ENCODE results near the gene NLGN1.
"Not testable (repeated sequence)": the region's sequence is repeated elsewhere in the genome, so short reads cannot be mapped to it uniquely, and the experiment has no call there.

The NLGN1 gene

GRCh38 chr3:173553635-173554280 lies 156.2 kb downstream of the NLGN1 start:
- no peak for DNase-seq (ENCODE audit: low read depth in 2 of 2)

- no peak for DNase-seq (ENCODE audit: low read depth in 2 of 2)
Measured at GRCh38 chr3:173556546-173556945, 159.0 kb downstream of the NLGN1 start.

- DNase-seq (ENCODE audit: low read depth in 2 of 2): no peak
Measured at GRCh38 chr3:173567997-173568396, 170.5 kb downstream of the NLGN1 start.

- DNase-seq (ENCODE audit: low read depth in 2 of 2): no peak
Measured at GRCh38 chr3:173568623-173569022, 171.1 kb downstream of the NLGN1 start.

GRCh38 chr3:173583496-173583895 lies 186.0 kb downstream of the NLGN1 start:
- DNase-seq (ENCODE audit: low read depth in 2 of 2): no peak

DNA sequence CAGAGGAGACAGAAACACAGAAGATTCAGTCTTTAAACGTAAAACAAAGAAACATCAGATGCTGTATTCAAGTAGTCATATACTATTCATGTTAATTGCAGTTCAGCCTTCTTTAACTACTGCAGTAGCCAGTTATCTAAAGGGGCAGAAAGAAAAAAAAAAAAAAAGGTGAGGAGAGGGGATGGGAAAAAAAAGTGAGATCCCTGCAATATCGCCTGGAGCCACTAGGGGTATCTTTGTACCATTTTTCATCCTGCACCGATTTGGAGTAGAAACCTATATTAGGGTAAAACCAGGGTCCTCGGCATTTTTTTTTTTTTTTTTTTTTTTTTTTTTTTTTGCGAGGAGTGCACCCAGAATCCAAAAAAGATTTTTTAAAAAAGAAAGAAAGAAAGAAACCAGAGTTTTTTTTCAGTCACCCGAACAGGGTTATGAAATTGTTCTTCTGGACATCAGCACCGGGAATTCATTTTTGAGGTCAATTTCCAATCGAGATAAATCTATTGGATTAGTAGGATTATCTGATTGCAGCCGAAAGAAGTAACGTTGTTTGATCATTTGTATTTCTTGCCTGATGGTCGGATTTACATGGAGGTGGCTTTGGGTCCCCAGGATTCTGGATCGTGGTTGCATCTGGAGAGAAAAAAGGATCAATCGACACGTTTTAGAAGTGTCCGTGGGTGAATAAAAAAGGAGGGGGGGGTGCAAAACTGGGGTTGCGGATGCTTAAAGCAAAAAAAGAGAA lies 186.7 kb downstream of the NLGN1 start:
- no peak for DNase-seq (ENCODE audit: low read depth in 2 of 2)

- DNase-seq (ENCODE audit: low read depth in 2 of 2): no peak
Measured at GRCh38 chr3:173584838-173585831, 187.6 kb downstream of the NLGN1 start.

DNA sequence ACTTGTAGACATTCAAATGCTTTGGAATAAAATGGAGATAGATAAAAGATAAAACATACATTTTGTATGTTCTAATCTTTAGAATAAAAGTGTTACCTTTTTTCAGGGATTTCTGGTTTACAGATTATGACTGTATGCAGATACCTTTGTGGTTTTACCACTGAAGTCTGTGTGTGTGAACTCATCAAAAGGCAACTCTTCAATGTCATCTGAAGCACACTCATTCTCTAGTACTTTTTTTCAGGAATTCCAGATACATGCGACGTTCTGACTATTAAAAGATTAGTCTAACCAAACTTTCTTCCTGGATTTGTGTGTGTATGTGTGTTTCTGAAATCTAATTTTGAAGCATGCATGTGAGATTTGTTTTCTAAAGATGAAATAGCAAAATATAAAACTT lies 188.6 kb downstream of the NLGN1 start:
- no peak for DNase-seq (ENCODE audit: low read depth in 2 of 2)

GRCh38 chr3:173587055-173587454 lies 189.5 kb downstream of the NLGN1 start:
- DNase-seq (ENCODE audit: low read depth in 2 of 2): no peak

- DNase-seq (ENCODE audit: low read depth in 2 of 2): no peak
Measured at GRCh38 chr3:173588556-173588955, 191.0 kb downstream of the NLGN1 start.

- DNase-seq (ENCODE audit: low read depth in 2 of 2): no peak
Measured at GRCh38 chr3:173589116-173589515, 191.6 kb downstream of the NLGN1 start.

DNA sequence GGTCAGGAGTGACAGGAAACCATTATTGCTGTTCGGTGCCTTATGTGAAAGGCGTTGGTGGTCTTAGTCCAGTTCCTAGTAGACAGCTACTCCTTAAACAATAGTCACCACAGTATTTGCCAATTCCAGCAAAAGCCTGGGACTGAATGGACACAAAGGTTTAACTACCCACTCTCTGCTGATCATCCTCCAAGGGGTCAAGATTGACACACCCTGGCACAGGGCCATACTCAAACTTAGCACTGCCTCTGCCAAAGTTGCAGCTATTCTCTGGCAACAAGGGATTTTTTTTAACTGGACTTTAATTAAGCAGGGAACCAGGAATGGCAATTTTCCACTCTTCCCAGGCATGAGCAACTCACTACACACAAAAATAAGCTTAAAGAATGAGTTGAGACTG lies 193.9 kb downstream of the NLGN1 start:
- DNase-seq (ENCODE audit: low read depth in 2 of 2): no peak

DNA sequence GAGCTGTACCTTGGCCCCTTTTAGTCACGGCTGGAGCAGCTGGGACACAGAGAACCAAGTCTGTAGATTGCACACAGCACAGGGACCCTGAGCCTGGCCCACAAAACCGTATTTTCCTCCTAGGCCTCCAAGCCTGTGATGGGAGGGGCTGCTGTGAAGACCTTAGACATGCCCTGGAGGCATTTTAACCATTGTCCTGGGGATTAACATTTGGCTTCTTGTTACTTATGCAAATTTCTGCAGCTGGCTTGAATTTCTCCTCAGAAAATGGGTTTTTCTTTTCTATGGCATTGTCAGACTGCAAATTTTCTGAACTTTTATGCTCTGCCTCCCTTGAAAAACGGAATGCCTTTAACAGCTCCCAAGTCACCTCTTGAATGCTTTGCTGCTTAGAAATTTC lies 197.3 kb downstream of the NLGN1 start:
- DNase-seq (ENCODE audit: low read depth in 2 of 2): not testable (repeated sequence)

DNA sequence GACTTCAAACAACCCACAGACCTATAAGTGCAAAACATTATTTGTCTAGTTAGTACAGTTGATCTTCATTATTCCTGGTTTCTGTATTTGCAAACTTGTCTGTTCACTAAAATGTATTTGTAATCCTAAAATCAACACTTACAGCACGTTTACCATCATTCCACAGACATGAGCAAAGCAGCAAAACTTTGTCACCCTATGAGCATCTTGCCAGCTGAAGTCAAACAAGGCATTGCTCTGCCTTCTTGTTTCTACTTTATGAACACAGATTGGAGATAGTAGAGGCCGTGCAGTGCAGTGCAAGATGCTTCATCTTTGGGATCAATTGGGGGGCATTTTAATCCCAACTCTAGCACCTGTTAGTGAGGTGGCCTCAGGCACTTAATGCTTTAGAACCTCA lies 202.1 kb downstream of the NLGN1 start:
- no peak for DNase-seq (ENCODE audit: low read depth in 2 of 2)

- DNase-seq (ENCODE audit: low read depth in 2 of 2): no peak
Measured at GRCh38 chr3:173614522-173614921, 217.0 kb downstream of the NLGN1 start.

DNA sequence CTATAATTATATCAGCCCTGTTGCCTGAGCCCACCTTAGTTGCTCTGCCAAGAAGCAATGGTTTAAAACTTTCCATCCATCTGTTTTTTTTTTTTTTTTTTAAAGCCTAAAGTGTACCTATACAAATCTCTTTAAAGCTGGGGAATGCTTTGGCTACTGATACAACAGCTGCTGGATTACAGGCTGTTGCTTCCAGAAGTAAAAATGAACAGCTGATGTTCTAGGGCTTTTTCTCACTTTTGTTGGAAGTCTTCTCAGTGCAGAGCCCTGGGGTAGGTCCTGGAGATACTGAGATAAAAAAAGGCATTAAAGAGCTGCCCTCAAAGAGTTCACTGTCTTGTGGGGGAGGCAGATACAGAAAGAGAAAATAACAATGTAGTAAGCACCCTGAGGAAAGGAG lies 218.1 kb downstream of the NLGN1 start:
- no peak for DNase-seq (ENCODE audit: low read depth in 2 of 2)

- no peak for DNase-seq (ENCODE audit: low read depth in 2 of 2)
Measured at GRCh38 chr3:173617490-173617889, 219.9 kb downstream of the NLGN1 start.

GRCh38 chr3:173618148-173618547 lies 220.6 kb downstream of the NLGN1 start:
- DNase-seq (ENCODE audit: low read depth in 2 of 2): no peak

DNA sequence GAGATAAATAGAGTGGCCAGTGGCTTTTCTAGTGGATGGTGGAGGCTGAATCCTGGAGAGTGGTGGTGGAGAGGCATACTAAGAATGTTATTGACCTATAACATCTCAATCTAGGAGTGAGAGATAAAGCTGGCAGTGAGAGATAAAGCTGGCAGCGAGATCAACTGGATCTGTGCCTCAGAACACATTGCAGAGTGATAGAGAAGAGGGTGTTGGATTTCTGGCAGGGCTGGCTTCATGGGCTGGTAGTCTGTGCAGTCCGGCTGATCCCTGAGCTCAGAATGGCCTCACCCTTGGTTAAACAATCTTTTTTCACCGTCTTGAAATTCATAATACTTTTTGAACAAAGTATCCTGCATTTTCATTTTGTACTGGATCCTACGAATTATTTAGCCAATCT lies 221.2 kb downstream of the NLGN1 start:
- DNase-seq (ENCODE audit: low read depth in 2 of 2): no peak

DNA sequence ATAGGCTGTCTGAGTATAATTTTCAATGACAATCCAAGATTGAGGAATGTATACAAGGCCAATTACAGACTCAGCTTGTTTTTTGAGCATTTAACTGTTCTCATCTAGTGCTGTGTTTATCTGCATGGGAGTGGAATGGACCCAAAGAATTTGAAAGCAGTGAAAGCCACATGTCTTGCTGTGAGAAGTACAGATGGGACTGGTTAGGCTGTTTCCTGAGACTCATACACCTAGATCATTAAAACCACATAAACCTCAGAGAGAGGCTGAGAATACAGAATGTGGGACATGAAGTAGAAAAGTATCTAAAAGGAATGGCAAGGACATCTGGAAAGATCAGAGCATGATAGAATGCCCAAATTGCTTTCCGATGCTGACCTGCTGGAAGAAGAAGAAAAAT lies 224.6 kb downstream of the NLGN1 start:
- no peak for DNase-seq (ENCODE audit: low read depth in 2 of 2)

DNA sequence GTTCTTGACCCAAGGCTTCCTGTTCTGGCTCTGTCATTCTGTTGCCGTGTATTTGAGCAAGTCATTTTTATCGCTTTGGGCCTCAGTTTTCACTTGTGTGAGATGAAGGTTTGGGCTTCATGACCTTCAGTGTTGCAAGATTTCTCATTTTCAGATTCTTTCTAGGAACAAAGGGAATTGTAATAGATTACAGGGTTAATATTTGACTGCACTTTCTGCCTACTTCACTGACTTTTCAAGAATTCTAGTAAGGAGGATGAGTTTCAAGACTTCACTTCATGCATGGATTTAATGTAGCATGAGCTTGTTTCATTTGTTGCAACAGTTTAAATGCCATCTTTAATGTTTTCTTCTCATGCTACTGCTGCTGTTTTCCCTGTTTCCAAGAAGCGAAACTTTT lies 226.5 kb downstream of the NLGN1 start:
- DNase-seq (ENCODE audit: low read depth in 2 of 2): no peak

- DNase-seq (ENCODE audit: low read depth in 2 of 2): no peak
Measured at GRCh38 chr3:173630849-173631248, 233.3 kb downstream of the NLGN1 start.

Measured in stimulated activated CD8-positive, alpha-beta memory T cell treated with anti-CD3 and anti-CD28 coated beads, Interleukin-15, amount 100 ng/mL, for 4 hours (primary cell).